A549 (cell line): ENCODE data around the gene ATAD3A.

Experiments used
- CEBPB ChIP-seq, 2 experiments: fragments of >200 bp in 1 of 2; sonication (Bioruptor Twin) in 1 of 2; formaldehyde crosslinking in 1 of 2; IDR thresholded peaks; 2 replicates each; pipeline ENCODE4 v1.6.1; 2012 to 2016
- CTCF ChIP-seq: fragments of >200 bp; sonication (Bioruptor Twin); formaldehyde crosslinking; IDR thresholded peaks from 3 replicates; pipeline ENCODE4 v1.5.1; 2016
- EP300 ChIP-seq, 2 experiments: fragments of >200 bp; sonication (Bioruptor Twin); formaldehyde crosslinking; IDR thresholded peaks; 2 replicates in 1 of 2; 3 replicates in 1 of 2; pipeline ENCODE4 v1.6.1; 2016 to 2017
- ESRRA ChIP-seq: fragments of 150-350 bp; IDR thresholded peaks from 2 replicates; pipeline ENCODE4 v1.6.1; 2014; ENCODE audit warnings: mild to moderate bottlenecking, low read length, borderline replicate concordance
- RCOR1 ChIP-seq: fragments of 150-350 bp; IDR thresholded peaks from 2 replicates; pipeline ENCODE4 v1.6.1; 2014; ENCODE audit warnings: antibody characterized with exemption, low read length, low read depth

- TF ChIP-seq CEBPB (IDR thresholded peaks at IDR 0.05) (no peak), RCOR1 (no peak), CTCF (no peak), EP300 (IDR thresholded peaks at IDR 0.05) (no peak), ESRRA (no peak)
Observed at GRCh38 chr1:1574721-1575537, 63.0 kb downstream of the ATAD3A start, which contains the start of gene SSU72.
